Prostate gland (tissue), 2 donors: ENCODE measurements around the gene PRELID1. TPM values are rescaled to one million over a fixed set of nuclear protein-coding genes. Genes with fewer than 3 reads are reported as not detected.

Source experiments
- DNase-seq: peaks from one replicate; pipeline ENCODE4 v3.0.0-alpha.2; 2019; ENCODE audit warnings: low spot score
- H3K27ac ChIP-seq, 2 donors: fragments of 200-600 bp; sonication (generic); 2 replicates each; pipeline ENCODE4 v1.5.1; 2017 to 2019
- H3K27me3 ChIP-seq: fragments of 200-600 bp; sonication (generic); replicated peaks from 2 replicates; pipeline ENCODE4 v1.5.1; 2019; ENCODE audit not compliant: insufficient read depth
- H3K36me3 ChIP-seq, 2 donors: fragments of 200-600 bp; sonication (generic); 1 replicate in 1 of 2; 2 replicates in 1 of 2; pipeline versions ENCODE4 v1.5.1 to v1.8.1; 2017 to 2019
- H3K4me1 ChIP-seq: fragments of 200-600 bp; sonication (generic); replicated peaks from 2 replicates; pipeline ENCODE4 v1.5.1; 2019
- H3K4me3 ChIP-seq, 2 donors: fragments of 200-600 bp; sonication (generic); 2 replicates each; pipeline ENCODE4 v1.5.1; 2017 to 2019
- H3K9me3 ChIP-seq: fragments of 200-600 bp; sonication (generic); 2 replicates; pipeline ENCODE4 v1.5.1; 2017
- POLR2A ChIP-seq: fragments of 450-650 bp; IDR thresholded peaks from one replicate; pipeline ENCODE4 v1.6.1; 2016; ENCODE audit warnings: antibody characterized with exemption, mild to moderate bottlenecking
- POLR2AphosphoS5 ChIP-seq: sonication (generic); formaldehyde crosslinking; IDR thresholded peaks from one replicate; pipeline ENCODE4 v1.6.1; 2017; ENCODE audit warnings: antibody characterized with exemption
- WGBS: methylation state at CpG from one replicate; pipeline ENCODE4 v1.1.5; 2018; 5-methylcytosine and 5-hydroxymethylcytosine counted together
- intact Hi-C: fragments of 100-400 bp; cut with DNase I; formaldehyde crosslinking; loops from one replicate; pipeline ENCODE4 v1.14.2; 2022
- total RNA-seq, 2 donors: library from RNA; depleted of rRNA; stranded (reverse); fragments of >200 nt; gene quantifications; one replicate each; pipeline ENCODE4 v1.1.0, GENCODE V29; 2016
- TF ChIP-seq, protein P1 (sequence below), 4 experiments: fragments of 200-600 bp in 2 of 4; fragments of 450-650 bp in 2 of 4; sonication (generic) in 2 of 4; IDR thresholded peaks; 1 replicate in 3 of 4; 2 replicates in 1 of 4; pipeline ENCODE4 v1.5.1; 2016 to 2019; ENCODE audit warnings: antibody characterized with exemption in 4 of 4, mild to moderate bottlenecking in 2 of 4, moderate library complexity in 2 of 4

Gene PRELID1
- total RNA-seq, 2 donors from 2014 or later: 76.5 to 95.8 TPM

DNA sequence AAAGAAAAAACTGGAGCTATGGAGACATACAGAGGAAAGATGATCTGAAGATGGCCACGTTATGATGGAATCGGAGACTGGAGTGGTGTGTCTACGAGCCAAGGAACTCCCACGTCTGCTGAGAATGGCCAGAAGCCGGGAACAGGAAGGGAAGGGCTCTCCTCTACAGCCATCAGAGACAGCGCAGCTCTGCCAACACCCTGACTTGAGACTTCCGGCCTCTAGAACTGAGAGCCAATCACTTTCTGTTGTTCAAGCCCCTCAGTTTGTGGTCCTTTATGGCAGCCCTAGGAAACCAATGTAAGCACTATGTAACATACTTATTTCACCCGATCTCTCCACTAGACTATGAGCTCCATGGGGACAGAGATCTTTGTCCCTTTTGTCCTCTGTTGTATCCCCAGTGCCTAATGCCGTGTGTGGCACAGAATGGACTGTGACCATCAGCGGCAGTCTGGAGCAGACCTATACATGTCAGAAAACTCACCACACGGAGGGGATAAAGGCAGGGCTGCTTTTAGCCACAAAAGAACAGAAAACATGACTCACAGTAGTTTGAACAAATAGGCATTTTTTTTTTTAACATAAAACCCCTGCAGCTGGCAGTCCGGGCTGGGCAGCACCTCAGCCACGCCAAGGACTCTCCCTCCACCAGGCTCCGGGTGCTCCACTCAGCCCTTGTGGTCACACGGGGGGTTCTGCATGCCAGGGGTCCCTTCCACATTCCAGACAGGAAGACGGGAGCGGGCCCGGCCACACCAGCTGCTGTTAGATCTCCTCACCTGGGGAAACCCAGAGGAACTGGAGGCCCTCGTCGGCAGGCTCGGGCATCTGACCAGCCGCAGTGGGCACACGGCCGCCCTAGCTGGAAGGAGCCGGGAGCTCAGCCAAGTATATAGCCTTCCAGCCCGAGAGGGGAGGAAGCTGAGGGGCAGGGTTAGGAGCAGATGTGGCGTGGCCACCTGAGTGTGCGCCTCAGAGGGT lies 24.2 kb downstream of the PRELID1 start:
- TF ChIP-seq POLR2A: no peak
- no peak for TF ChIP-seq POLR2AphosphoS5
- TF ChIP-seq, protein P1, sequence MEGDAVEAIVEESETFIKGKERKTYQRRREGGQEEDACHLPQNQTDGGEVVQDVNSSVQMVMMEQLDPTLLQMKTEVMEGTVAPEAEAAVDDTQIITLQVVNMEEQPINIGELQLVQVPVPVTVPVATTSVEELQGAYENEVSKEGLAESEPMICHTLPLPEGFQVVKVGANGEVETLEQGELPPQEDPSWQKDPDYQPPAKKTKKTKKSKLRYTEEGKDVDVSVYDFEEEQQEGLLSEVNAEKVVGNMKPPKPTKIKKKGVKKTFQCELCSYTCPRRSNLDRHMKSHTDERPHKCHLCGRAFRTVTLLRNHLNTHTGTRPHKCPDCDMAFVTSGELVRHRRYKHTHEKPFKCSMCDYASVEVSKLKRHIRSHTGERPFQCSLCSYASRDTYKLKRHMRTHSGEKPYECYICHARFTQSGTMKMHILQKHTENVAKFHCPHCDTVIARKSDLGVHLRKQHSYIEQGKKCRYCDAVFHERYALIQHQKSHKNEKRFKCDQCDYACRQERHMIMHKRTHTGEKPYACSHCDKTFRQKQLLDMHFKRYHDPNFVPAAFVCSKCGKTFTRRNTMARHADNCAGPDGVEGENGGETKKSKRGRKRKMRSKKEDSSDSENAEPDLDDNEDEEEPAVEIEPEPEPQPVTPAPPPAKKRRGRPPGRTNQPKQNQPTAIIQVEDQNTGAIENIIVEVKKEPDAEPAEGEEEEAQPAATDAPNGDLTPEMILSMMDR (IDR thresholded peaks at IDR 0.05): no peak
- Histone ChIP-seq H3K27ac (no peak overlapping the region), H3K4me3 (no peak overlapping the region), H3K9me3 (no peaks in the 10 kb centered on the region), H3K27me3 (no peaks in the 10 kb centered on the region), H3K36me3 (peaks cover 0 to 9% of the 10 kb centered on the region in 2 donors), H3K4me1 (no peaks in the 10 kb centered on the region)
- no peak for DNase-seq
- intact Hi-C loops: no loop called here
- 80% methylated on average over 28 of the region's 28 CpGs for WGBS

DNA sequence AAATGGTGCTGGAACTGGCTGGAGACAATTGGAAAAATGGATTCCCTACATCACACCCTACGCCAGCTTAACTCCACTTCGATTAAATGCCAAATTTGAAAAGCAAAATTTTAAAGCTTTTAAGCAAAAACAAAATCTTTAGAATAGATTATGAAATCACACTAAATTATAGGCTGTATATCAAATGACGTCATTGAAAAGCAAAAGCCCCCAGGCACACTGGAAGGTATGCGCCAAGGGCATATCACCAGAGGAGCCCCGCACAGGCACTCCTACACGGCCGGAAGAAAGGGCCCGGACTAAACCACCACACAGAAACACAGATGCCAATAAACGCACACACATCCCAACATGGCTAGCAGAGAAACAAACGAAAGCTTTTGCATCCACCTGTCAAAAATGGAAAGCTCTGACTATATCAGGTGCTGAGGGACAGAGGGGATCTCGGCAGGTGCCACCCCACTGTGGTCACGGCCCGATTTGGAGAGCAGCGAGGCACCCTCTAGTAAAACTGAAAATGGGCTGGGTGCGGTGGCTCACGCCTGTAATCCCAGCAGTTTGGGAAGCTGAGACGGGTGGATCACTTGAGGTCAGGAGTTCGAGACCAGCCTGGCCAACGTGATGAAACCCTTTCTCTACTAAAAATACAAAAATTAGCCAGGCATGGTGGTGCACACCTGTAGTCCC lies 25.1 kb downstream of the PRELID1 start:
- no peaks in the 10 kb centered on the region for H3K4me1 ChIP-seq
- WGBS: 87% methylated on average over 19 of the region's 19 CpGs
- intact Hi-C loops: no loop called here
- H3K4me3 ChIP-seq: no peak overlapping the region
- TF ChIP-seq, protein P1 (IDR thresholded peaks at IDR 0.05): no peak
- TF ChIP-seq POLR2A (no peak), POLR2AphosphoS5 (no peak)
- H3K36me3 ChIP-seq: peaks cover 0 to 18% of the 10 kb centered on the region in 2 donors
- H3K9me3 ChIP-seq: no peaks in the 10 kb centered on the region
- no peak for DNase-seq
- no peak overlapping the region for H3K27ac ChIP-seq
- no peaks in the 10 kb centered on the region for H3K27me3 ChIP-seq

DNA sequence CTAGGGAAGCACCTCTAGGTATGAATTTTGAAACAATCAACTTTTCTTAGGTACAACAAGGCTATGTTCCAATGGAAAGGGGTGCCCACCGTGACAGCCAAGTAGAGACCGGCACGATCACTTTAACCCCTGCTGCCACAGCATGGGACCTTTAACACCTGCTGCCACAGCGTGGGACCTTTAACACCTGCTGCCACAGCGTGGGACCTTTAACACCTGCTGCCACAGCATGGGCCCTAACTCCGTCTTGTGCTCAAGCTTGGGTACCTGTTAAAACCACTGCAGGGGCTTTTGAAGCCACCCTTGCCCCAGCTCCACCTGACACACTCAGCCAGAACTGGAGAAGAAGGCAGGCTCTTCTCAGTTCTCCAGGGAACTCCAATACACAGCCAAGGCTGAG lies 26.3 kb downstream of the PRELID1 start:
- intact Hi-C loops: no loop called here
- no peak for DNase-seq
- TF ChIP-seq POLR2AphosphoS5 (no peak), POLR2A (no peak)
- TF ChIP-seq, protein P1 (IDR thresholded peaks at IDR 0.05): no peak
- no peaks in the 10 kb centered on the region for H3K9me3 ChIP-seq
- H3K27ac ChIP-seq: no peak overlapping the region
- 93% methylated on average over 6 of the region's 6 CpGs for WGBS
- H3K4me1 ChIP-seq: no peaks in the 10 kb centered on the region
- H3K36me3 ChIP-seq: peaks cover 3 to 23% of the 10 kb centered on the region in 2 donors
- no peak overlapping the region for H3K4me3 ChIP-seq
- no peaks in the 10 kb centered on the region for H3K27me3 ChIP-seq

DNA sequence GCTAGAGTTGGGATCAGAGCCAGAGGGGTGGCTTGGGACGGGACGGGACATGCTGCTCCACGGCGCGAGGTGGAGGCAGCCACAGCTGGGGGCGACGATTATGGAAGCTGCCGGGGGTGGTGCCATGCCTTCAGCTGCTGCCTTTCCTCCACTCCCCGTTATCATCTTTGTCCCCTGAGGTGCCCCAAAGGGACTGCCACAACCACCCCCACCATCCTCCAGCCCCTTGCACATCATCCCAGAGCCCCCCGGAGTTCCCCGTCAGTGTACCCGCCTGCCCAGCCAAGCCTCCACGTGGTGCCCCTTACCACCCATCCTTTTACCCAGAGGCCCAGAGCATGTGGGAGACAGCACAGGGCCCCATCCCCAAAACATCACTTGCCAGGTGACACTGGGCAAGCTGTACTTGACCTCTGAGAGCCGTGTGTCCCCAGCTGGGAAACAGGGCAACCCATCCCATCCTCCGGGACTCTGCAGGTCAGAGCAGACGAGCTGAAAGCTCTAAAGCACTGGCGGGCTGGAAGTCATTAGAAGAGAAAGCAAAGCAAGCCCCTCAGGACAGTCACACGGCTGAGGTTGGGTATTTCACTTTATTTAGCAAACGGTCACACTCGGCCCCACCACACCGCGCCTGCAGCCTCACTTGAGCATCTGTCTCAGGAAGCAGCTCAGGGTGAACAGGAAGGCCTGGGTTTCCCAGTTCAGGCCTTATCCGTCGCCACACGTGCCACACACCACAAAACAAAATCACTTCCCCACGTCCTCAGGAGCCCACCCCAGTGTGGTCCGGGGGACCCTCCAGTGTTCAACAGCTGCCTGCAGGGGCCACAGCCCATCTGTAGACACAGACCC lies 27.6 kb downstream of the PRELID1 start:
- Histone ChIP-seq H3K4me1 (no peaks in the 10 kb centered on the region), H3K4me3 (no peak overlapping the region), H3K36me3 (peaks cover 3 to 23% of the 10 kb centered on the region in 2 donors), H3K9me3 (no peaks in the 10 kb centered on the region), H3K27ac (no peak overlapping the region), H3K27me3 (no peaks in the 10 kb centered on the region)
- TF ChIP-seq, protein P1 (IDR thresholded peaks at IDR 0.05): no peak
- no peak for TF ChIP-seq POLR2A
- no peak for TF ChIP-seq POLR2AphosphoS5
- WGBS: 79% methylated on average over 27 of the region's 27 CpGs
- DNase-seq: no peak
- intact Hi-C loops: no loop called here
